ENCODE measurements around the gene CRACR2B. TPM values are rescaled to one million over a fixed set of nuclear protein-coding genes. Genes with fewer than 3 reads are reported as not detected.

CRACR2B gene
- total RNA-seq, 1 donor = 0.43 TPM

DNA sequence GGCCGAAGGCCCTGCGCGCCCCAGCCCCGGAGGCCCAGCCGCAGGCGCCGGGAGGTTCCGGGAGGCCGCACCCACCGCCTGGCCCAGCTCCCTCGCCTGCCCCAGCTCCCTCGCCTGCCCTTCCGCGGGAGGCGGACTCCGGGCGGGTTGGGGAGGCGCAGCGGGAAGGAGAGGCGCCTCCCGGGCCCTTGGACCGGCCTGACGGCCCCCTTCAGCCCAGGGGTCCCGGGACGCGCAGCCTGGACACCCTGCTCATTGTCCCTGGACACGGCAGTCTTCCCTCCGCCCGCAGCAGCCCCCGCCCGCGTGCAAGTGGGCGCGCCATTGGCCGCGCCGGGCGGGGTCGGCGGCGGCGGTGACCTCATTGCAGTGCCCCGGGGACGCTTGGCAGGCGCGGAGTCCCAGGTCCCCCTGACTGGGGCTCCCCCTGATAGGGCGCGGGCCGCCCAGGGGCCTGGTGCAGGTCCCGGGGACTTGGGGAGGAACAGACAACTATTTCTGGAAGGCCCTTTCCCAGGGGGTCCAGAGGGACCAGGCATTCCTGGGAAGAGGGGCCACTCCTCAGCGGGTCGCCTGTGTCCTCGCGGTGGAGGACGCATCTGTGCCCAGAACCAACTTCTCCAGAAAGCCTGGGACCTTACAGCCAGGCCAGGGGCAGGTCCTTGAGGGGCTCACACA lies 5.5 kb downstream of the CRACR2B start:
- H3K4me3 ChIP-seq (ENCODE audit: low read depth, low read length) = peak overlapping the region; percentile 72
- TF ChIP-seq, protein P1, sequence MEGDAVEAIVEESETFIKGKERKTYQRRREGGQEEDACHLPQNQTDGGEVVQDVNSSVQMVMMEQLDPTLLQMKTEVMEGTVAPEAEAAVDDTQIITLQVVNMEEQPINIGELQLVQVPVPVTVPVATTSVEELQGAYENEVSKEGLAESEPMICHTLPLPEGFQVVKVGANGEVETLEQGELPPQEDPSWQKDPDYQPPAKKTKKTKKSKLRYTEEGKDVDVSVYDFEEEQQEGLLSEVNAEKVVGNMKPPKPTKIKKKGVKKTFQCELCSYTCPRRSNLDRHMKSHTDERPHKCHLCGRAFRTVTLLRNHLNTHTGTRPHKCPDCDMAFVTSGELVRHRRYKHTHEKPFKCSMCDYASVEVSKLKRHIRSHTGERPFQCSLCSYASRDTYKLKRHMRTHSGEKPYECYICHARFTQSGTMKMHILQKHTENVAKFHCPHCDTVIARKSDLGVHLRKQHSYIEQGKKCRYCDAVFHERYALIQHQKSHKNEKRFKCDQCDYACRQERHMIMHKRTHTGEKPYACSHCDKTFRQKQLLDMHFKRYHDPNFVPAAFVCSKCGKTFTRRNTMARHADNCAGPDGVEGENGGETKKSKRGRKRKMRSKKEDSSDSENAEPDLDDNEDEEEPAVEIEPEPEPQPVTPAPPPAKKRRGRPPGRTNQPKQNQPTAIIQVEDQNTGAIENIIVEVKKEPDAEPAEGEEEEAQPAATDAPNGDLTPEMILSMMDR (IDR thresholded peaks at IDR 0.05; ENCODE audit: insufficient read depth, low read depth, low read length) = no peak
- DNase-seq (ENCODE audit: low read depth) = no peak

DNA sequence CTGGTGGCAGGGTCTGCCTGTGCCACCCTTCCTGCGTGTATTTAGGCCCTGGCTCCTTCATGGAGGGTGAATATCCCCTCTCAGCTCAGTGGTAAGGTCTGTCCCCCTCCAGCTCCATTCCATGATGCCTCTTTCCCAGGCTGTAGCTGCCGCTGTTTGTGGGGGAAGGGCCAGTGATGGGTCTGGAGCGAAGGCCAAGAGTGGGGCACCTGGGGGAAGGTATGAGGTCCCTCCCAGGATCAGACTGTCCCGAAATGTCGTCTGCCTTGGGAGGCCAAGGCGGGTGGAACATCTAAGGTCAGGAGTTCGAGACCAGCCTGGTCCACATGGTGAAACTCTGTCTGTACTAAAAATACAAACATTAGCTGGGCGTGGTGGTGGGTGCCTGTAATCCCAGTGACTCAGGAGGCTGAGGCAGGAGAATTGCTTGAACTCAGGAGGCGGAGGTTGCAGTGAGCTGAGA lies 6.2 kb downstream of the CRACR2B start:
- no peak for DNase-seq (ENCODE audit: low read depth)
- TF ChIP-seq, protein P1 (IDR thresholded peaks at IDR 0.05; ENCODE audit: insufficient read depth, low read depth, low read length) = no peak
- peak overlapping the region; percentile 72 for H3K4me3 ChIP-seq (ENCODE audit: low read depth, low read length)

DNA sequence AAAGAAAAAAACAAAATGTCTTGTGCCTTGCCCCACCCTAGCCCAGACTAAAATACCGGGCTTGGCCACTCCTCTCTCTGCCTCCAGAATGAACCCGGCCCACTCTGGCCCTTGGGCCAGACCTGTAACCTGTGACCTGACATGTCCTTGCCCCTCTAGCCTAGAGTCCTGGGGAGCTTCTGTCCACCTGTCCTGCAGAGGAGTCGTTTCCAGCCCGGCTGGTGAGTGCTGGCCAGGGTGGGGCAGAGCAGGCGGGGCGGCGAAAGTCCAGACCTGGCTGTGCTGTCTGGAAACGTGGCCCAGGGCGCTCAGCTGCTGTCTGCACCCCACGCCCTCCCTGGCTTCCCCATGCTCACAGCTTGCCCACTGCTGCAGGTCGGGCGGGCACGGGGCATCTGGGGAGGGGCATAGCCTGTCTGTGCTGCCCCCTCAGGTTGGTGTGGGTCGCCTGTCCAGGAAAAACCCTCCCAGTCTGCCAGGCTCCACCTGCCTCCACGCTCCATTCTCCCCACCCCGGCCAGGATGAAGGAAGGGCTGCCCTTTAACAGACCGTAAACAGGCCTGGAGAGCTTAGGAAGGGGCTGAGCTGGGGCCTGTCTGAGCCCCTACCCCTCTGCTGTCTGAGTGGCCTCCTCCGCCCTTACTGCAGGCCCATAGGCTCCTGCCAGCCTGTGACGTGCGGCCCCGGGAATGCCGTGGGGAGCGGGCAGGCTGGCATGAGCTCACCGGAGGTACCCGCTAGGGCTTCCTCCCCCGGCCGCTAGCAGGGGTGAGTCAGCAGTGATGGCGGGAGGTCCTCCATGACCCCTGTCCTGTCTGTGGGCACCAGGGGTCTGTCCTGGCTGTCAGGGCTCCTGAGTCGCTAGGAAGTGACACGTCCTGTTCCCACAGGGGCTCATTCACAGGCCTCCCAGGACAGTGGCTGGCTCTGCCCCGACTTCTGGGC lies 6.9 kb downstream of the CRACR2B start:
- TF ChIP-seq, protein P1 (IDR thresholded peaks at IDR 0.05; ENCODE audit: insufficient read depth, low read depth, low read length) = no peak
- DNase-seq (ENCODE audit: low read depth) = peak; percentile 71
- H3K4me3 ChIP-seq (ENCODE audit: low read depth, low read length) = peak overlapping the region; percentile 40

DNA sequence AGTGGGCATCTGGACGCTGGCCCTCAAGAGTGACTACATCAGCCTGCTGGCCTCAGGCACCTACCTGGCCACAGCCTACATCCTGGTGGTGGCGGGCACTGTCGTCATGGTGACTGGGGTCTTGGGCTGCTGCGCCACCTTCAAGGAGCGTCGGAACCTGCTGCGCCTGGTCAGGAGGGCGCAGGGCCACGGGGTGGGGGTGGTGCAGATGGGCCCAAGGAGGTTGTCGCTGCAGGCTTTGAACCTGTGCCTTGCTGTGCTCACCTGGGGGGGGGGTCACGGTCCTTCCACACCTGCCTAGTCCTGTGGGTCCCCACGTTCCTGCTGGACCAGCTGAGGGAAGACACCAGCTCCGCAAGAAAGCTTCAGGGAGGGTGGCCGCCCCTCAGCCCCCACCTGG lies 8.6 kb downstream of the CRACR2B start:
- no peak for DNase-seq (ENCODE audit: low read depth)
- no peak overlapping the region for H3K4me3 ChIP-seq (ENCODE audit: low read depth, low read length)
- TF ChIP-seq, protein P1 (IDR thresholded peaks at IDR 0.05; ENCODE audit: insufficient read depth, low read depth, low read length) = no peak

DNA sequence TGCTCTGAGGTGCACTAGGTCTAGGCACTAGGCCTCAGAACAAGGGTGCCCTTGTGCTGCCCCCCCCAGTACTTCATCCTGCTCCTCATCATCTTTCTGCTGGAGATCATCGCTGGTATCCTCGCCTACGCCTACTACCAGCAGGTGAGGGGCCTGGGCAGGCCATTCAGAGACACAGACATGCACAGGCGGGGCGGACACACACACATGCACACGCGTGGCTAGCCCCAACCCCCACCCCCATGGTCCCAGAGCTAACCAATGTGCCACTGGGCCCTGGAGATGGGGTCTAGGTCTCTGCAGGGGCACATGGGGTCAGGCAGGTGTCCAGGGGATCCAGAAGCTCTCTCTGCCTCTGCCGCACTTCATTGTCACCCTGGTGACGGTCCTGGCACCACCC lies 9.0 kb downstream of the CRACR2B start:
- no peak overlapping the region for H3K4me3 ChIP-seq (ENCODE audit: low read depth, low read length)
- TF ChIP-seq, protein P1 (IDR thresholded peaks at IDR 0.05; ENCODE audit: insufficient read depth, low read depth, low read length) = no peak
- DNase-seq (ENCODE audit: low read depth) = no peak

DNA sequence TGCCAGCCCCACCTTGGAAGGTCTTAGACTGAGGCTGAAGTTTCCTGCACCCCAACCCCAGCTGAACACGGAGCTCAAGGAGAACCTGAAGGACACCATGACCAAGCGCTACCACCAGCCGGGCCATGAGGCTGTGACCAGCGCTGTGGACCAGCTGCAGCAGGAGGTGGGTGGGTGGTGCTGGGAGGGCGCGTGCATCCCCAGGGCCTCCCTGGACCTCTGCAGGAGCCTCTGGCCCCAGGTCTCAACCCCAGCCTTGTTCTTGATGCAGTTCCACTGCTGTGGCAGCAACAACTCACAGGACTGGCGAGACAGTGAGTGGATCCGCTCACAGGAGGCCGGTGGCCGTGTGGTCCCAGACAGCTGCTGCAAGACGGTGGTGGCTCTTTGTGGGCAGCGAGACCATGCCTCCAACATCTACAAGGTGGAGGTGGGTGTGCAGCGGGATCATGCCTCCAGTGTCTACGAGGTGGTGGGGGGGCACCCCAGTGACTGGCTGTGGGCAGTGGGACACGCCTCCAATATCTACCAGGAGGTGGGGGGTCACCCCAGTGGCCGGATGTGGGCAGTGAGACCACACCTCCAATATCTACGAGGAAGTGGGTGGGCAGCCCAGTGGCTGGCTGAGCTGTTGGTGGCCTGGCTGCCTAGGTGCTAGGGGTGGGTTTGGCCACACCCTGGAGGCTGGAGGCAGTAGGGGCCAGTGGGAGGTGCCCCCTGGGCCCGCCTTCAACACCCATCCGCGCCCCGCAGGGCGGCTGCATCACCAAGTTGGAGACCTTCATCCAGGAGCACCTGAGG lies 9.7 kb downstream of the CRACR2B start:
- no peak for DNase-seq (ENCODE audit: low read depth)
- TF ChIP-seq, protein P1 (IDR thresholded peaks at IDR 0.05; ENCODE audit: insufficient read depth, low read depth, low read length) = no peak
- no peak overlapping the region for H3K4me3 ChIP-seq (ENCODE audit: low read depth, low read length)
